Testis (tissue), 2 donors: ENCODE data around the gene CCNJL.

Experiments used
- CTCF ChIP-seq, 3 experiments: fragments of 450-650 bp in 2 of 3; fragments of 200-600 bp in 1 of 3; sonication (generic) in 1 of 3; IDR thresholded peaks; one replicate each; pipeline ENCODE4 v1.5.1; 2016 to 2019; ENCODE audit warnings: antibody characterized with exemption in 3 of 3, mild to moderate bottlenecking in 2 of 3, moderate library complexity in 1 of 3
- POLR2A ChIP-seq: fragments of 450-650 bp; IDR thresholded peaks from one replicate; pipeline ENCODE4 v1.6.1; 2017; ENCODE audit warnings: antibody characterized with exemption, mild to moderate bottlenecking, moderate library complexity

- TF ChIP-seq CTCF (IDR thresholded peaks at IDR 0.05) (no peak), POLR2A (no peak)
Measured at GRCh38 chr5:160310552-160311295, 1.6 kb downstream of the CCNJL start.
